Fibroblast of the aortic adventitia (primary cell): ENCODE data around the gene KCNC1. TPM values are rescaled to one million over a fixed set of nuclear protein-coding genes. Genes with fewer than 3 reads are reported as not detected.

Source experiments
- DNase-seq: peaks from one replicate; pipeline ENCODE4 v3.0.0-alpha.2; 2010; ENCODE audit warnings: low read depth
- H3K4me3 ChIP-seq: 2 replicates; pipeline ENCODE4 v1.5.1; 2011; ENCODE audit warnings: low read depth, mild to moderate bottlenecking, control low read depth, low read length, moderate library complexity
- total RNA-seq: library from RNA; depleted of rRNA; stranded (reverse); fragments of >200 nt; gene quantifications from 2 replicates; pipeline ENCODE4 v1.2.3, GENCODE V29; 2012; ENCODE audit warnings: low replicate concordance
- TF ChIP-seq, protein P1 (sequence below): IDR thresholded peaks from 2 replicates; pipeline ENCODE4 v1.5.1; 2011; ENCODE audit warnings: mild to moderate bottlenecking, low read length, control low read depth, inconsistent platforms; ENCODE audit not compliant: insufficient read depth

KCNC1 gene
- total RNA-seq, 1 donor: not detected

DNA sequence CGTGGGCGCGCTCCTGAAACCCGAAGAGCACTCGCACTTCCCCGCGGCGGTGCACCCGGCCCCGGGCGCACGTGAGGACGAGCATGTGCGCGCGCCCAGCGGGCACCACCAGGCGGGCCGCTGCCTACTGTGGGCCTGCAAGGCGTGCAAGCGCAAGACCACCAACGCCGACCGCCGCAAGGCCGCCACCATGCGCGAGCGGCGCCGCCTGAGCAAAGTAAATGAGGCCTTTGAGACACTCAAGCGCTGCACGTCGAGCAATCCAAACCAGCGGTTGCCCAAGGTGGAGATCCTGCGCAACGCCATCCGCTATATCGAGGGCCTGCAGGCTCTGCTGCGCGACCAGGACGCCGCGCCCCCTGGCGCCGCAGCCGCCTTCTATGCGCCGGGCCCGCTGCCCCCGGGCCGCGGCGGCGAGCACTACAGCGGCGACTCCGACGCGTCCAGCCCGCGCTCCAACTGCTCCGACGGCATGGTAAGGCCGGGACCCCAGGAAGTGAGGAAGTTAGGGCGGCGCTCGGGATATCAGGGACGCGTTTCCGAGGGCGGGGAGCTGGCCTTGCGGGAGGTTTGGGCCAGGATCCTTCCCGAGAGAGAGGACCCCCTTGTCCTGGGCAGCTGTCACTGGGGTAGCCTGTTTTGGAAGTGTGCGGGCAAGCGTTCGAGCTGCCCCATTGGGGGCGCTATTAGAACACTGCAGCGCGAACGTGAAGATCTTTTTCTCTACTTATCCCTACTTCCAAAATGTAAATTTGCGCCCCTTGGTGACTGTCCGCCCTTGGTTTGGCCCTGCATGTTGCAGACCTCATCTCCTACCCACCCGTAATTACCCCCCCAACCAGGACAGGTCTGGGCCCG lies 14.4 kb upstream of the KCNC1 start:
- TF ChIP-seq, protein P1, sequence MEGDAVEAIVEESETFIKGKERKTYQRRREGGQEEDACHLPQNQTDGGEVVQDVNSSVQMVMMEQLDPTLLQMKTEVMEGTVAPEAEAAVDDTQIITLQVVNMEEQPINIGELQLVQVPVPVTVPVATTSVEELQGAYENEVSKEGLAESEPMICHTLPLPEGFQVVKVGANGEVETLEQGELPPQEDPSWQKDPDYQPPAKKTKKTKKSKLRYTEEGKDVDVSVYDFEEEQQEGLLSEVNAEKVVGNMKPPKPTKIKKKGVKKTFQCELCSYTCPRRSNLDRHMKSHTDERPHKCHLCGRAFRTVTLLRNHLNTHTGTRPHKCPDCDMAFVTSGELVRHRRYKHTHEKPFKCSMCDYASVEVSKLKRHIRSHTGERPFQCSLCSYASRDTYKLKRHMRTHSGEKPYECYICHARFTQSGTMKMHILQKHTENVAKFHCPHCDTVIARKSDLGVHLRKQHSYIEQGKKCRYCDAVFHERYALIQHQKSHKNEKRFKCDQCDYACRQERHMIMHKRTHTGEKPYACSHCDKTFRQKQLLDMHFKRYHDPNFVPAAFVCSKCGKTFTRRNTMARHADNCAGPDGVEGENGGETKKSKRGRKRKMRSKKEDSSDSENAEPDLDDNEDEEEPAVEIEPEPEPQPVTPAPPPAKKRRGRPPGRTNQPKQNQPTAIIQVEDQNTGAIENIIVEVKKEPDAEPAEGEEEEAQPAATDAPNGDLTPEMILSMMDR: no peak
- H3K4me3 ChIP-seq: no peak overlapping the region
- DNase-seq: no peak

DNA sequence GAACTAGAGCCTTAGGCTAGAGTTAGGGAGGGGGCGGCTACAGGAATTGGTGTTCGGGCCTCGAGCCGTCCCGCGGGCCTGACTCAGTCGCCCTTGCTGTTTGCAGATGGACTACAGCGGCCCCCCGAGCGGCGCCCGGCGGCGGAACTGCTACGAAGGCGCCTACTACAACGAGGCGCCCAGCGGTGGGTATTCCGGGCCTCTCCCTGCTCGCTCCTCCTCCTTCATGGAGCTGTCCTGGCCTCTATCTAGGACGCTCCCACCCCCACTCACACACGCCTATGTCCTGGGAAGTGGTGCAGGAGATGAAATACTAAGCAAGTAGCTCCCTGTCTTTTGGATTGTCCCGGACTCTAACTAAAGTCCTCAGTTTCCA lies 13.8 kb upstream of the KCNC1 start:
- no peak overlapping the region for H3K4me3 ChIP-seq
- TF ChIP-seq, protein P1: no peak
- no peak for DNase-seq

DNA sequence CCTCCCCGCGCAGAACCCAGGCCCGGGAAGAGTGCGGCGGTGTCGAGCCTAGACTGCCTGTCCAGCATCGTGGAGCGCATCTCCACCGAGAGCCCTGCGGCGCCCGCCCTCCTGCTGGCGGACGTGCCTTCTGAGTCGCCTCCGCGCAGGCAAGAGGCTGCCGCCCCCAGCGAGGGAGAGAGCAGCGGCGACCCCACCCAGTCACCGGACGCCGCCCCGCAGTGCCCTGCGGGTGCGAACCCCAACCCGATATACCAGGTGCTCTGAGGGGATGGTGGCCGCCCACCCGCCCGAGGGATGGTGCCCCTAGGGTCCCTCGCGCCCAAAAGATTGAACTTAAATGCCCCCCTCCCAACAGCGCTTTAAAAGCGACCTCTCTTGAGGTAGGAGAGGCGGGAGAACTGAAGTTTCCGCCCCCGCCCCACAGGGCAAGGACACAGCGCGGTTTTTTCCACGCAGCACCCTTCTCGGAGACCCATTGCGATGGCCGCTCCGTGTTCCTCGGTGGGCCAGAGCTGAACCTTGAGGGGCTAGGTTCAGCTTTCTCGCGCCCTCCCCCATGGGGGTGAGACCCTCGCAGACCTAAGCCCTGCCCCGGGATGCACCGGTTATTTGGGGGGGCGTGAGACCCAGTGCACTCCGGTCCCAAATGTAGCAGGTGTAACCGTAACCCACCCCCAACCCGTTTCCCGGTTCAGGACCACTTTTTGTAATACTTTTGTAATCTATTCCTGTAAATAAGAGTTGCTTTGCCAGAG lies 13.2 kb upstream of the KCNC1 start:
- no peak for DNase-seq
- H3K4me3 ChIP-seq: no peak overlapping the region
- TF ChIP-seq, protein P1: no peak

DNA sequence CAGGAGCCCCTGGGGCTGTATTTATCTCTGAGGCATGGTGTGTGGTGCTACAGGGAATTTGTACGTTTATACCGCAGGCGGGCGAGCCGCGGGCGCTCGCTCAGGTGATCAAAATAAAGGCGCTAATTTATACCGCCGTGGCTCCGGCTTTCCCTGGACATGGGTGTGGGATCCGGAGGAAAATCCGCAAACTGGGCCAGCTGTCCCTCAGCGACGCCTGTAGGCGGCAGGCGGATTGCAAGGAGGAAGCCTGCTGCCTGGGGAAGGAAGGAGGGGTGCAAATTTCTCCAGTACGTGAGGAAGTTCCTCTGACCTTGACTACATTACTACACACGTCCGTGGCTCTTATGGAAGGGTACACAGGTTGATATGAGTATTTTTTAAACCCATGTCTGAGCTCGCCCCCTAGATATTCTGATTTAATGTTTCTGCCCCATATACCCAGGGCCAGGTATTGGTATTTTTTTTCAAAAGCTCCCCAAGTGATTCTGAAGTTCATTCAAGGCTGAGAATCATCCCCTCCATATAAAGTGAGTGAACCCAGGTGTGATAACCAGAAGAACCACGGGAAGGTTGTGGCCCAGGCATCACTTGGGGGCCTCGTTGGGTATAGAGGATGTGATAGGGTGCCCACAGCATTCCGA lies 12.5 kb upstream of the KCNC1 start:
- TF ChIP-seq, protein P1: peak; percentile 58
- peak; percentile 28 for DNase-seq
- no peak overlapping the region for H3K4me3 ChIP-seq

DNA sequence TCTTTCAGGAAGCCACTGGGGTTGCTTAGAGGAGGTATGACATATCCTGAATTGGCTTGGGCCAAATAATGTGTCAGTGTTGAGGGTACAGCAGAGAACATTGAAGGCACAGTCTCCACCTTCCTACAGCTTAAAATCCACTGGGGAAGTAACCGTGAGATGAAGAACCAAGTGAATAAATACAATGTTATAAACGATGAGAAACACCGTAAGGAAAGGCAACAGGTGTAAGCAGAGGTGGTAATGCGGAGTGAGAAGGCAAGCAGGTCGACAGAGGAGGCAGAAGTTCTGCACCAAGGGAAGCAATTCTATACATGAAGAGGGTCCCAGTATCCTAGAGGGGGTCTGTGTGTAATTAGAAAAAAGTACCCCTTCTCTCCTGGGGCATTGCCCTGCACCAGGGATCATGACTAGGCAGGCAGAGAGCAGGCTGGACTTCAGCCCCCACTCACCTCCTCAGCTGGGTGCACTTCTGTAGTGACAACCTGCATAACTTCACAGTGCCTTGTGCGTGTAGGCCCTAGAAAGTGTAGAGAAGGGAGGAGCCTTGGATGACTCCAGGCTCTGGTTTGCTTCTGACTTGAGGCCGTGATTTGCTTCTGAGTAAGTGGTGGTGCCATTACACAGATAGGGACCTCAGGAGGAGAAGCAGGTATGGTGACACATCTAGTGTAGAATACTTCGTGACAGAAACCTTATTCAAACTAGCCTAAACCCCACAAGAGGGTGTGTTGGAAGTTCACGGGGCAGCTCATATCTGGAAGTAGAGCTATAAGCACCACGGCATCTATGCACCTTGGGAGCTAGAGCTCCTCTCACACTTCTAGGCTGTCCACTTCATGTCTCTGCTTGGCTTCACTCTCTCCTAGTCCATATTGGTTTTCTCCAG lies 10.3 kb upstream of the KCNC1 start:
- no peak for DNase-seq
- H3K4me3 ChIP-seq: no peak overlapping the region
- TF ChIP-seq, protein P1: no peak

DNA sequence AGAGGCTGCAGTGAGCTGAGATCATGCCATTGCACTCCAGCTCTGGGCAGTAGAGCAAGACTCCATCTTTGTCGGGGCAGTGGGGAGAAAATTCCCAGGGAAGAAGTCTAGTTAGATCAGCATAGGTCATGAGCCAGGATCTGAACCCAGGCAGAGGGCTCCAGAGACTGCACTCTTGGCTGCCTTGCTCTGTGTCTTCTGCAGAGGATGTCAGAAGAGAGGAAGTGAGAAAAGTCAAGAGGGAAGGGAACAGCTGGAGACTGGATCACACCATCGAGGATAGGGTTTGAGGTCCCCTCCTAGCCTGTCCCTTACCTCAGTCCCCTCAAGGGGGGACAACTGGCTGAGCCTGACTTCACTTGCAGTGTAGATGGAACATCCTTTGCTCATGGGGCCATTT lies 9.4 kb upstream of the KCNC1 start:
- H3K4me3 ChIP-seq: no peak overlapping the region
- TF ChIP-seq, protein P1: no peak
- no peak for DNase-seq
